Endothelial cell (in vitro differentiated cells): ENCODE data around the gene ID1. TPM values are rescaled to one million over a fixed set of nuclear protein-coding genes. Genes with fewer than 3 reads are reported as not detected.
"Not testable (repeated sequence)": the region's sequence is repeated elsewhere in the genome, so short reads cannot be mapped to it uniquely, and the experiment has no call there.

ENCODE experiments used
- DNase-seq: peaks from one replicate; pipeline ENCODE4 v3.0.0; 2021; ENCODE audit warnings: low spot score
- H3K27ac Mint-ChIP-seq: one replicate; pipeline ENCODE4 v1.8.0; 2021; ENCODE audit warnings: mixed read lengths, inconsistent platforms; ENCODE audit not compliant: unreplicated experiment
- H3K27me3 Mint-ChIP-seq: one replicate; pipeline ENCODE4 v1.8.0; 2021; ENCODE audit warnings: mild to moderate bottlenecking, moderate library complexity, mixed read lengths, inconsistent platforms; ENCODE audit not compliant: unreplicated experiment
- H3K36me3 Mint-ChIP-seq: one replicate; pipeline ENCODE4 v1.8.0; 2021; ENCODE audit warnings: mild to moderate bottlenecking, low read depth, mixed read lengths, inconsistent platforms; ENCODE audit not compliant: unreplicated experiment
- H3K4me1 Mint-ChIP-seq: one replicate; pipeline ENCODE4 v1.8.0; 2021; ENCODE audit warnings: mild to moderate bottlenecking, mixed read lengths, inconsistent platforms; ENCODE audit not compliant: unreplicated experiment
- H3K4me3 Mint-ChIP-seq: one replicate; pipeline ENCODE4 v1.8.0; 2021; ENCODE audit warnings: mild to moderate bottlenecking, mixed read lengths, inconsistent platforms; ENCODE audit not compliant: unreplicated experiment
- H3K9me3 Mint-ChIP-seq: one replicate; pipeline ENCODE4 v1.8.0; 2021; ENCODE audit warnings: mixed read lengths, inconsistent platforms; ENCODE audit not compliant: unreplicated experiment
- total RNA-seq: library from RNA; stranded (reverse); fragmentation: NEBNext Ultra II Directional; extraction: Animal tissue kit (Norgen Biotek cat#: 25700); gene quantifications from one replicate; pipeline ENCODE4 v1.2.1, GENCODE V29; 2021; ENCODE audit not compliant: unreplicated experiment
- TF ChIP-seq, protein P1 (sequence below): fragments of 200-600 bp; sonication (generic); IDR thresholded peaks from one replicate; pipeline ENCODE4 v1.5.0; 2021; ENCODE audit warnings: antibody characterized with exemption; ENCODE audit not compliant: unreplicated experiment

ID1 gene
- total RNA-seq, 1 donor from 2014 or later = 85.2 TPM

DNA sequence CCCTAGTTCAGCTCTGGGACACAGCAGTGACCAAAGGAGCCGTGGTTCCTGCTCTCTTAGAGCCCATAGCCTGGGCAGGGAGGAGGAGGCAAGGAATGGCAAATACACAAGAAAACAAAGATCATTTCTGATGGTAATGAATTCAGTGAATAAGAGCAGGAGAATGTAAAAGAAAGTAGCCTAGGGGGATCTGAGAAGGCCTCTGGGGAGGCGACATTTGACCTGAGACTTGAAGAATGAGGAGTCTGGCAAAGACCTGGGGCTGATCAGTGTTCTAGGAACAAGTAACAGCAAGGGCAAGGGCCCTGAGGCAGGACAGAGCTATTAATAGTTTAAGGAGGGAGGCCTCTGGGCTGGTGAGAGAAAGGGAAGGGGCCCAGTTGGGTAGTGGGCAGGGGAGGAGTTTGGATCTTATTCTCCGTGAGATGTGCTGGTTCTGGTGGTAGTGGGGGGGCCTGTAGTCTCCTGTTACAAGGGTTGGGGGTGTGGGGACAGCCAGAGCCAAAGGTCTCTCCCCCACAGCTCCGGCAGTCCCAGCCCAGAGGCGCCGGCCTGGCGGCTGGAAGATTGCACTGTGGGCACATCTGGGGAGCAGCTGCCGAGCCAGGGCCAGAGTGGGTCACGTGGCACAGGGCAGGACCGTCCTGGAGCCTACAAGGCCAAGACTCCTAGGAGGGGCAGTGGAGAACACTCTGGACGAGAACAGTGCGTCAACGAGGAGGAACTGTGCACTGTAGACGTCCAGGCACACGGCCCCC is 9.3 kb upstream of the ID1 start:
- H3K36me3 Mint-ChIP-seq = no peaks in the 10 kb centered on the region
- no peak for DNase-seq
- peak overlapping the region; percentile 87 for H3K27ac Mint-ChIP-seq
- peak overlapping the region; percentile 8 for H3K4me3 Mint-ChIP-seq
- peaks cover 20% of the 10 kb centered on the region for H3K4me1 Mint-ChIP-seq
- H3K27me3 Mint-ChIP-seq = peaks cover 14% of the 10 kb centered on the region
- TF ChIP-seq, protein P1, sequence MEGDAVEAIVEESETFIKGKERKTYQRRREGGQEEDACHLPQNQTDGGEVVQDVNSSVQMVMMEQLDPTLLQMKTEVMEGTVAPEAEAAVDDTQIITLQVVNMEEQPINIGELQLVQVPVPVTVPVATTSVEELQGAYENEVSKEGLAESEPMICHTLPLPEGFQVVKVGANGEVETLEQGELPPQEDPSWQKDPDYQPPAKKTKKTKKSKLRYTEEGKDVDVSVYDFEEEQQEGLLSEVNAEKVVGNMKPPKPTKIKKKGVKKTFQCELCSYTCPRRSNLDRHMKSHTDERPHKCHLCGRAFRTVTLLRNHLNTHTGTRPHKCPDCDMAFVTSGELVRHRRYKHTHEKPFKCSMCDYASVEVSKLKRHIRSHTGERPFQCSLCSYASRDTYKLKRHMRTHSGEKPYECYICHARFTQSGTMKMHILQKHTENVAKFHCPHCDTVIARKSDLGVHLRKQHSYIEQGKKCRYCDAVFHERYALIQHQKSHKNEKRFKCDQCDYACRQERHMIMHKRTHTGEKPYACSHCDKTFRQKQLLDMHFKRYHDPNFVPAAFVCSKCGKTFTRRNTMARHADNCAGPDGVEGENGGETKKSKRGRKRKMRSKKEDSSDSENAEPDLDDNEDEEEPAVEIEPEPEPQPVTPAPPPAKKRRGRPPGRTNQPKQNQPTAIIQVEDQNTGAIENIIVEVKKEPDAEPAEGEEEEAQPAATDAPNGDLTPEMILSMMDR = no peak
- H3K9me3 Mint-ChIP-seq = no peaks in the 10 kb centered on the region

DNA sequence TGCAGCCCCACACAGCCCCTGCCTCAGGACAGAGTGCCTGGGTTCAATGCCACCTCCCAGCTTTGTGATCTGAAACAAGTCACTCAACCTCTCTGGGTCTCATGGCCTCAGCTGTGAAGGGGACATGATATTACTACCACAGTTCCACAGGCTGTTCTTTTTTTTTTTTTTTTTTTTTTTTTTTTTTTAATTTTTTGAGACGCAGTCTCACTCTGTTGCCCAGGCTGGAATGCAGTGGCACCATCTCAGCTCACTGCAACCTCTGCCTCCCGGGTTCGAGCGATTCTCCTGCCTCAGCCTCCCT is 8.7 kb upstream of the ID1 start:
- H3K9me3 Mint-ChIP-seq, H3K27ac Mint-ChIP-seq, DNase-seq, H3K4me3 Mint-ChIP-seq, H3K36me3 Mint-ChIP-seq: not testable (repeated sequence)
- H3K4me1 Mint-ChIP-seq = peaks cover 20% of the 10 kb centered on the region
- peaks cover 14% of the 10 kb centered on the region for H3K27me3 Mint-ChIP-seq

DNA sequence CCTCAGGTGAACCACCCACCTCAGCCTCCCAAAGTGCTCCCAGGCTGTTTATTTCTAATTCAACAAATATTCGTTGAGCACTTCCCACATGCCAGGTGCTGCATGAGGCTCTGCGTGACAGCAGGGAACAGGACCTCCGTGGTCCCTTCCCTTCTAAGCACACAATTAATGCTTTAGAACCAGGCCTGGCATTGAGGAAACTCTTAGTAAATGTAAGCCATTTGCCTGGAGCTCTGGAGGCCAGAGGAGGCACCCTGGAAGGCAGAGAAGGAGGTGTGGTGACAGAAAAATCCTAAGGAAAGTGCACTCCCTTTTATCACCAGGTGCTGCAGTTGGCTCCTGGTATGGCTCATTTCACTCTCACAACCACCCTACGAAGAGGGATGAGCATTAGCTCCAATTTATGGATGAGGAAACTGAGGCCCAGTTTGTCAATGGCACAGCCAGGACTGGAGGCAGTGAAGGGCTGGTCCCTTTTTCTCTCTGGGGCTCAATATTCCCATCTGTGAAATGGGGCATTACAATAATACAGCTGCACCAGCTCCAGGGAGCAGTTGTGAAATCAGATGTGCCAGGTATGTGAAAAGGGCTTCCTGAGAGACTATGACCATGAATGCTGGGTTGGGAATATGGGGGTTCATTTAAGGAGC is 8.1 kb upstream of the ID1 start:
- H3K4me3 Mint-ChIP-seq = no peak overlapping the region
- peaks cover 14% of the 10 kb centered on the region for H3K27me3 Mint-ChIP-seq
- DNase-seq = no peak
- no peaks in the 10 kb centered on the region for H3K36me3 Mint-ChIP-seq
- peak overlapping the region; percentile 52 for H3K27ac Mint-ChIP-seq
- TF ChIP-seq, protein P1 = no peak
- H3K4me1 Mint-ChIP-seq = peaks cover 20% of the 10 kb centered on the region
- no peaks in the 10 kb centered on the region for H3K9me3 Mint-ChIP-seq

DNA sequence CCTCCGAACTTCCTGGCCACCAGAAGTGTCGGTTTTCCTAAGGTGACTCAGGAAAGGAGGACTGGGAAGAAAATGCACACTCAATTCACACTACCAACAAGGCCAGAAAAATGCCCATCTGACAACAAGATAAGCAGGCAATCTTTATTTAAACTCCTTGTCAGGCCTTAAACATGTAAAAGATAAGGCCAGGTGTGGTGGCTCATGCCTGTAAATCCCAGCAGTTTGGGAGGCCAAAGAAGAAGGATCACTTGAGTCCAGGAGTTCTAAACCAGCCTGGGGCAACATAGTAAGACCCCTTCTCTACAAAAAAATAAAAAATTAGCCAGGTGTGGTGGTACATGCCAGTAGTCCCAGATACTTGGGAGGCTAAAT is 7.6 kb upstream of the ID1 start:
- peaks cover 21% of the 10 kb centered on the region for H3K4me1 Mint-ChIP-seq
- H3K9me3 Mint-ChIP-seq = no peaks in the 10 kb centered on the region
- H3K27ac Mint-ChIP-seq = no peak overlapping the region
- H3K27me3 Mint-ChIP-seq = peaks cover 15% of the 10 kb centered on the region
- no peak overlapping the region for H3K4me3 Mint-ChIP-seq
- no peak for DNase-seq
- TF ChIP-seq, protein P1 = no peak
- no peaks in the 10 kb centered on the region for H3K36me3 Mint-ChIP-seq

DNA sequence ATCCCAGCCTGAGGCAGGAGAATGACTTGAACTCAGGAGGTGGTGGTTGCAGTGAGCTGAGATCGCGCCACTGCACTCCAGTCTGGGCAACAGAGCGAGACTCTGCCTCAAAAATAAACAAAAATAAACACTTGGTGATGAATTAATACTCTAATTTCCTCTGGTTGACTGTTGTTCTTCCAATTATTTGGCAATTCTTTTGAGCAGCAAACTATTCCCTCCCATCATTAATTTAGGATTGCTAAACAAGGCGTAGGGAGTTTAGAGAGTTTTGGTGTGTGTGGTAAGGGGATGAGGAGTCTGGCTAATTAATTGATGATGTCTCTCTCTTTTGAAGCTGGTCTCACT is 2.7 kb upstream of the ID1 start:
- TF ChIP-seq, protein P1 = no peak
- no peak overlapping the region for H3K4me3 Mint-ChIP-seq
- no peak for DNase-seq
- H3K27me3 Mint-ChIP-seq = peaks cover 20% of the 10 kb centered on the region
- H3K9me3 Mint-ChIP-seq = no peaks in the 10 kb centered on the region
- no peaks in the 10 kb centered on the region for H3K36me3 Mint-ChIP-seq
- H3K27ac Mint-ChIP-seq = peak overlapping the region; percentile 92
- peaks cover 28% of the 10 kb centered on the region for H3K4me1 Mint-ChIP-seq
